ENCODE measurements around the gene SLC28A2. TPM values are rescaled to one million over a fixed set of nuclear protein-coding genes. Genes with fewer than 3 reads are reported as not detected.

SLC28A2 gene
- total RNA-seq, 1 experiment from 2014 or later: not detected

DNA sequence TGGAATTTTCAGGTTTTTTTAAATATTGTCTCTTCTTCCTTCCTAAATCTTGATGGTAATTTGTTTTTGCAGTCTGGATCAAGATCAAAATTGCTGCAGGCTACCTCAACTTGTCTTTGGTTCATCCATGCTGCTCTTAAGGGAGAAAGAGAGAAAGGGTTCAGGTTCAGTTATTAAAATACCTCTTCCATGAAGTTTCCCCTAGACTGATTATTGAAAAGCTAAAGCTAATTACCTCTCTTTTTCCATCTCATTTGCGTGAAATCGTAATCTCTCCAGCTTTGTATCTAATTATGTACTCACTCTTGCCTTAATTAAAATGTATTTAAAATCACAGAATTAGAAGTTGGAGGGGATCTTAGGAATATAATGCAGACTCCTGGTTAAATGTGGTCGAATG lies 52.7 kb downstream of the SLC28A2 start:
- no peak overlapping the region for H3K56ac ChIP-seq (ENCODE audit: insufficient read length, low read depth, low read length)
- no peak overlapping the region for H3K4me3 Mint-ChIP-seq
- no peaks in the 10 kb centered on the region for H3K79me2 ChIP-seq (ENCODE audit: insufficient read depth, low read length)
- H3K14ac ChIP-seq (ENCODE audit: insufficient read depth, low read length): no peak overlapping the region
- no peak overlapping the region for H3K27ac ChIP-seq (ENCODE audit: insufficient read length, low read depth, low read length)
- H4K5ac ChIP-seq (ENCODE audit: insufficient read length, low read depth, low read length): no peak overlapping the region
- H2BK120ac ChIP-seq (ENCODE audit: low read depth, low read length, poor library complexity, severe bottlenecking): no peak overlapping the region
- no peak overlapping the region for H3K18ac ChIP-seq (ENCODE audit: insufficient read length, low read depth, low read length)
- no peaks in the 10 kb centered on the region for H4K20me1 ChIP-seq (ENCODE audit: control insufficient read depth, insufficient read depth, insufficient read length)
- H2AFZ ChIP-seq (ENCODE audit: low read length): no peak overlapping the region
- no peak overlapping the region for H3K4ac ChIP-seq (ENCODE audit: low read depth, low read length)
- H2BK5ac ChIP-seq (ENCODE audit: insufficient read length, low read length): no peak overlapping the region
- no peak overlapping the region for H3K9ac ChIP-seq (ENCODE audit: extremely low read depth, insufficient read length, low read length)
- H3K36me3 Mint-ChIP-seq (ENCODE audit: insufficient read depth in 1 of 3, low read depth in 3 of 3): no peaks in the 10 kb centered on the region
- TF ChIP-seq, protein P1, sequence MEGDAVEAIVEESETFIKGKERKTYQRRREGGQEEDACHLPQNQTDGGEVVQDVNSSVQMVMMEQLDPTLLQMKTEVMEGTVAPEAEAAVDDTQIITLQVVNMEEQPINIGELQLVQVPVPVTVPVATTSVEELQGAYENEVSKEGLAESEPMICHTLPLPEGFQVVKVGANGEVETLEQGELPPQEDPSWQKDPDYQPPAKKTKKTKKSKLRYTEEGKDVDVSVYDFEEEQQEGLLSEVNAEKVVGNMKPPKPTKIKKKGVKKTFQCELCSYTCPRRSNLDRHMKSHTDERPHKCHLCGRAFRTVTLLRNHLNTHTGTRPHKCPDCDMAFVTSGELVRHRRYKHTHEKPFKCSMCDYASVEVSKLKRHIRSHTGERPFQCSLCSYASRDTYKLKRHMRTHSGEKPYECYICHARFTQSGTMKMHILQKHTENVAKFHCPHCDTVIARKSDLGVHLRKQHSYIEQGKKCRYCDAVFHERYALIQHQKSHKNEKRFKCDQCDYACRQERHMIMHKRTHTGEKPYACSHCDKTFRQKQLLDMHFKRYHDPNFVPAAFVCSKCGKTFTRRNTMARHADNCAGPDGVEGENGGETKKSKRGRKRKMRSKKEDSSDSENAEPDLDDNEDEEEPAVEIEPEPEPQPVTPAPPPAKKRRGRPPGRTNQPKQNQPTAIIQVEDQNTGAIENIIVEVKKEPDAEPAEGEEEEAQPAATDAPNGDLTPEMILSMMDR (conservative IDR thresholded peaks at IDR 0.05): no peak
- no peak for DNase-seq
- peaks cover 23% of the 10 kb centered on the region for H3K27me3 Mint-ChIP-seq (ENCODE audit: low read depth)
- no peak overlapping the region for H4K8ac ChIP-seq (replicated peaks; ENCODE audit: insufficient read length, low read depth, low read length)
- no peak overlapping the region for H2BK12ac ChIP-seq (ENCODE audit: insufficient read length, low read depth, low read length)
- H3K4me1 ChIP-seq (ENCODE audit: insufficient read depth, low read length): no peaks in the 10 kb centered on the region
- no CpG with 5 or more reads among the region's 3 CpGs for whole genome bisulfite sequencing (ENCODE audit: extremely low coverage, insufficient read length, low lambda C conversion rate)
- H3K79me1 ChIP-seq (ENCODE audit: insufficient read depth, low read depth, low read length, poor library complexity, severe bottlenecking): no peaks in the 10 kb centered on the region
- H3K27me3 ChIP-seq (ENCODE audit: insufficient read depth, low read length): no peaks in the 10 kb centered on the region
- no peak overlapping the region for H3T11ph ChIP-seq (ENCODE audit: low read length)
- no peak overlapping the region for H3K23ac ChIP-seq (ENCODE audit: insufficient read length, low read depth, low read length)
- no peak overlapping the region for H3K27ac Mint-ChIP-seq
- no peak overlapping the region for H3K4me2 ChIP-seq (ENCODE audit: insufficient read depth, insufficient read length, low read length)
- H3K9me3 Mint-ChIP-seq: peaks cover 17 to 34% of the 10 kb centered on the region in 2 experiments; a peak in 4 of 5 replicates
- no peak overlapping the region for H2AK5ac ChIP-seq (ENCODE audit: insufficient read length, low read length)
- H3K23me2 ChIP-seq (ENCODE audit: insufficient read length, low read depth, low read length, poor library complexity, severe bottlenecking): no peaks in the 10 kb centered on the region
- H4K91ac ChIP-seq (ENCODE audit: insufficient read length, low read depth, low read length): no peak overlapping the region
- H2BK15ac ChIP-seq (ENCODE audit: low read depth, low read length): no peak overlapping the region
- no peak overlapping the region for H2BK20ac ChIP-seq (ENCODE audit: low read depth, low read length, poor library complexity, severe bottlenecking)
- peaks cover 0 to 2% of the 10 kb centered on the region in 2 experiments; a peak in 1 of 4 replicates for H3K4me1 Mint-ChIP-seq
- no peaks in the 10 kb centered on the region for H3K9me3 ChIP-seq (ENCODE audit: control insufficient read depth, low read depth, low read length)

Measured in H9 (cell line).